Breast epithelium (tissue), 4 donors: ENCODE results near the gene CEACAM3. TPM values are rescaled to one million over a fixed set of nuclear protein-coding genes. Genes with fewer than 3 reads are reported as not detected.

Experiments used
- DNase-seq, 2 donors: peaks; one replicate each; pipeline ENCODE4 v3.0.0-alpha.2; 2019; ENCODE audit warnings: low spot score in 2 of 2
- H3K27ac ChIP-seq, 2 donors: fragments of 200-600 bp; sonication (generic) in 1 of 2; one replicate each; pipeline ENCODE4 v1.5.1; 2016 to 2019; ENCODE audit warnings: mild to moderate bottlenecking in 1 of 2
- H3K27me3 ChIP-seq, 2 donors: fragments of 200-600 bp; sonication (generic) in 1 of 2; one replicate each; pipeline versions ENCODE4 v1.5.1 to v1.6.0; 2017 to 2019; ENCODE audit warnings: control low read depth in 1 of 2, mild to moderate bottlenecking in 1 of 2
- H3K36me3 ChIP-seq: fragments of 200-600 bp; one replicate; pipeline ENCODE4 v1.5.1; 2019
- H3K4me1 ChIP-seq, 2 donors: fragments of 200-600 bp; sonication (generic); one replicate each; pipeline ENCODE4 v1.5.1; 2016 to 2019; ENCODE audit warnings: control low read depth in 1 of 2
- H3K4me3 ChIP-seq, 3 donors: fragments of 200-600 bp; sonication (generic); 1 replicate in 2 of 3; 2 replicates in 1 of 3; pipeline ENCODE4 v1.5.1; 2016 to 2019; ENCODE audit warnings: mild to moderate bottlenecking in 3 of 3, moderate library complexity in 2 of 3
- H3K9me3 ChIP-seq, 2 donors: fragments of 200-600 bp; sonication (generic) in 1 of 2; one replicate each; pipeline ENCODE4 v1.5.1; 2016 to 2019; ENCODE audit warnings: control low read depth in 1 of 2
- CTCF ChIP-seq, 3 donors: fragments of 450-650 bp; IDR thresholded peaks; one replicate each; pipeline ENCODE4 v1.5.1; 2016 to 2017; ENCODE audit warnings: antibody characterized with exemption in 3 of 3, mild to moderate bottlenecking in 3 of 3, moderate library complexity in 3 of 3
- POLR2A ChIP-seq: fragments of 450-650 bp; IDR thresholded peaks from one replicate; pipeline ENCODE4 v1.6.1; 2016; ENCODE audit warnings: antibody characterized with exemption, mild to moderate bottlenecking, moderate library complexity
- POLR2AphosphoS5 ChIP-seq, 3 donors: sonication (generic); formaldehyde crosslinking; IDR thresholded peaks; one replicate each; pipeline ENCODE4 v1.6.1; 2017; ENCODE audit warnings: antibody characterized with exemption in 3 of 3
- intact Hi-C: fragments of 100-400 bp; cut with DNase I; formaldehyde crosslinking; loops from one replicate; pipeline ENCODE4 v1.15.1; 2023; ENCODE audit warnings: low total_unique reads
- total RNA-seq, 3 donors: library from RNA; depleted of rRNA; stranded (reverse); fragments of >200 nt; gene quantifications; one replicate each; pipeline ENCODE4 v1.1.0, GENCODE V29; 2016

Gene CEACAM3
- total RNA-seq, 3 donors from 2014 or later, result 0.64 TPM; not detected in 2

- Histone ChIP-seq H3K4me1 (no peaks in the 10 kb centered on the region), H3K36me3 (no peaks in the 10 kb centered on the region), H3K27me3 (peaks cover 0 to 12% of the 10 kb centered on the region in 2 donors), H3K9me3 (no peaks in the 10 kb centered on the region), H3K4me3 (no peak overlapping the region), H3K27ac (no peak overlapping the region)
- DNase-seq, result no peak
- TF ChIP-seq POLR2AphosphoS5 (IDR thresholded peaks at IDR 0.05) (no peak), CTCF (IDR thresholded peaks at IDR 0.05) (no peak), POLR2A (no peak)
- intact Hi-C loops, result no loop called here
These were observed 12.5 kb downstream of the CEACAM3 start for GRCh38 chr19:41808663-41809566.

- peaks cover 0 to 12% of the 10 kb centered on the region in 2 donors for H3K27me3 ChIP-seq
- TF ChIP-seq POLR2AphosphoS5 (IDR thresholded peaks at IDR 0.05) (no peak), POLR2A (no peak), CTCF (IDR thresholded peaks at IDR 0.05) (no peak)
- no peak for DNase-seq
- intact Hi-C loops, result no loop called here
- no peaks in the 10 kb centered on the region for H3K36me3 ChIP-seq
- no peaks in the 10 kb centered on the region for H3K9me3 ChIP-seq
- no peaks in the 10 kb centered on the region for H3K4me1 ChIP-seq
- H3K4me3 ChIP-seq, result no peak overlapping the region
- no peak overlapping the region for H3K27ac ChIP-seq
These were observed 13.9 kb downstream of the CEACAM3 start for GRCh38 chr19:41810301-41810700.

- H3K4me1 ChIP-seq, result no peaks in the 10 kb centered on the region
- intact Hi-C loops, result no loop called here
- H3K27ac ChIP-seq, result no peak overlapping the region
- no peak for DNase-seq
- no peak overlapping the region for H3K4me3 ChIP-seq
- TF ChIP-seq POLR2AphosphoS5 (IDR thresholded peaks at IDR 0.05) (no peak), POLR2A (no peak), CTCF (IDR thresholded peaks at IDR 0.05) (no peak)
- peaks cover 0 to 12% of the 10 kb centered on the region in 2 donors for H3K27me3 ChIP-seq
- no peaks in the 10 kb centered on the region for H3K36me3 ChIP-seq
- no peaks in the 10 kb centered on the region for H3K9me3 ChIP-seq
These were observed 14.6 kb downstream of the CEACAM3 start for GRCh38 chr19:41811036-41811435.

- Histone ChIP-seq H3K4me3 (no peak overlapping the region), H3K36me3 (no peaks in the 10 kb centered on the region), H3K4me1 (no peaks in the 10 kb centered on the region), H3K27me3 (peaks cover 0 to 12% of the 10 kb centered on the region in 2 donors), H3K9me3 (no peaks in the 10 kb centered on the region), H3K27ac (no peak overlapping the region)
- intact Hi-C loops, result no loop called here
- TF ChIP-seq POLR2AphosphoS5 (IDR thresholded peaks at IDR 0.05), result no peak
- DNase-seq, result no peak
These were observed 15.6 kb downstream of the CEACAM3 start for GRCh38 chr19:41811981-41812380.

- Histone ChIP-seq H3K36me3 (no peaks in the 10 kb centered on the region), H3K27ac (no peak overlapping the region), H3K9me3 (no peaks in the 10 kb centered on the region), H3K27me3 (peaks cover 0 to 12% of the 10 kb centered on the region in 2 donors), H3K4me3 (no peak overlapping the region), H3K4me1 (no peaks in the 10 kb centered on the region)
- intact Hi-C loops, result no loop called here
- TF ChIP-seq CTCF (IDR thresholded peaks at IDR 0.05) (no peak), POLR2AphosphoS5 (IDR thresholded peaks at IDR 0.05) (no peak), POLR2A (no peak)
- DNase-seq, result no peak
These were observed 17.5 kb downstream of the CEACAM3 start for GRCh38 chr19:41813911-41814310.
